ENCODE measurements around the gene SPAG5.

Gene SPAG5

DNA sequence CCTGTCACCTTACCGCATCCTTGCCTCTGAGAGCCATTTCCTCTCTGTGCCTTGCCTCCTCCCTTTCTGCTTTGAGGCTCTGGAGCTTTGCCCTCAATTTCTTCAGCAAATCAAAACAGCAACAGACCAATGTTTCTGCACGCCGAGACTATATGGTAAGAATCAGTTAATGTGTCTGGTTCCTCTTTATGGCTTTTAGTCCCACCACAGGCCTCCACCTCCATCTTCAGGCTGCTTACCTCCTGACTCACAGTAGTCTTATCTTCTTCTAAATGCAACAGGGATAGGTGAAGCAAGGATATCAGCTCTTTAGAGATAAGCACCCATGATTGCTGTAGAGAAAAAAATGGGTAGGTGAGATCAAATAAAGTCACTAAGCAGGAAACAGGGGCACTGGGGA lies 13.0 kb downstream of the SPAG5 start:
- TF ChIP-seq, protein P1, sequence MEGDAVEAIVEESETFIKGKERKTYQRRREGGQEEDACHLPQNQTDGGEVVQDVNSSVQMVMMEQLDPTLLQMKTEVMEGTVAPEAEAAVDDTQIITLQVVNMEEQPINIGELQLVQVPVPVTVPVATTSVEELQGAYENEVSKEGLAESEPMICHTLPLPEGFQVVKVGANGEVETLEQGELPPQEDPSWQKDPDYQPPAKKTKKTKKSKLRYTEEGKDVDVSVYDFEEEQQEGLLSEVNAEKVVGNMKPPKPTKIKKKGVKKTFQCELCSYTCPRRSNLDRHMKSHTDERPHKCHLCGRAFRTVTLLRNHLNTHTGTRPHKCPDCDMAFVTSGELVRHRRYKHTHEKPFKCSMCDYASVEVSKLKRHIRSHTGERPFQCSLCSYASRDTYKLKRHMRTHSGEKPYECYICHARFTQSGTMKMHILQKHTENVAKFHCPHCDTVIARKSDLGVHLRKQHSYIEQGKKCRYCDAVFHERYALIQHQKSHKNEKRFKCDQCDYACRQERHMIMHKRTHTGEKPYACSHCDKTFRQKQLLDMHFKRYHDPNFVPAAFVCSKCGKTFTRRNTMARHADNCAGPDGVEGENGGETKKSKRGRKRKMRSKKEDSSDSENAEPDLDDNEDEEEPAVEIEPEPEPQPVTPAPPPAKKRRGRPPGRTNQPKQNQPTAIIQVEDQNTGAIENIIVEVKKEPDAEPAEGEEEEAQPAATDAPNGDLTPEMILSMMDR (IDR thresholded peaks at IDR 0.05; ENCODE audit: low read depth, low read length, missing control alignments), result no peak
- no peak for DNase-seq (ENCODE audit: extremely low read depth, low read depth)
- H3K4me3 ChIP-seq (replicated peaks; ENCODE audit: low read depth, low read length), result no peak overlapping the region

DNA sequence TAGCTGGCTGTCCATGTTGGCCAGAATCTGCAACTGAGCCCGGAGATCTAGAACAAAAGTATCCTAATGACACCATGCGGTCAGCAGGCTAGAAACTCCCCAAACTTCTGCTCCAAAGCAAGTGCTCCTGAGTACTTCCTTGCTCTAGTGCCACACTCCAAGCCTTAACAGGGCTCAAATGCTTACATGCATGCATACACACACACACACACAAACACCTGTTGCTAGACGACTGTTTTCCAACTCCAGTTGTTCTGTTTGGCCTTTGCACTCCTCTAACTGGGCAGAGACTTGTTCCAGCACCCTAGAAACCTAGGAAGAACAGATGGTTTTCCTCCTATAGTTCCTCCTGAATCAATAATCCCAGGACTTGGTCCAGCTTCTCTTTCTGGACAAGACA lies 14.4 kb downstream of the SPAG5 start:
- no peak overlapping the region for H3K4me3 ChIP-seq (replicated peaks; ENCODE audit: low read depth, low read length)
- DNase-seq (ENCODE audit: extremely low read depth, low read depth), result no peak
- TF ChIP-seq, protein P1 (IDR thresholded peaks at IDR 0.05; ENCODE audit: low read depth, low read length, missing control alignments), result no peak

DNA sequence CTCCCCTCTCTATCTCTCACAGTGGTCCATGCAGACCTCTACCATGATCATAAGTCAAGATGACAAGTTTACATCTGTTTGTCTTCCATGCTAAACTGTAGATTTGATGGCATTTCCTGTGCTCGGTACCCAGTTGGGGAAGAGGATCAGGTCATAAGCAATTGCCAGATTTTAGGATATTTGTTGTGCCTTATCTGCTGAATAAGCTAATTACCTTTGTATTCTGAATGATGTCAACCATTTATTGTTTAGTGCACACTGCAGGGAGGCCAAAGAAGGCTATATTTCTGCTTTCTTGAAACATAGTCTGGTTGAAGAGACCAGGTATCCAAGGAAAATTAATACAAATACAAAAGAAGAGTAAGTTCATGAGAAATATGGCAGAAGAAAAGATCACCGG lies 16.3 kb downstream of the SPAG5 start:
- H3K4me3 ChIP-seq (replicated peaks; ENCODE audit: low read depth, low read length), result no peak overlapping the region
- TF ChIP-seq, protein P1 (IDR thresholded peaks at IDR 0.05; ENCODE audit: low read depth, low read length, missing control alignments), result no peak
- DNase-seq (ENCODE audit: extremely low read depth, low read depth), result no peak

DNA sequence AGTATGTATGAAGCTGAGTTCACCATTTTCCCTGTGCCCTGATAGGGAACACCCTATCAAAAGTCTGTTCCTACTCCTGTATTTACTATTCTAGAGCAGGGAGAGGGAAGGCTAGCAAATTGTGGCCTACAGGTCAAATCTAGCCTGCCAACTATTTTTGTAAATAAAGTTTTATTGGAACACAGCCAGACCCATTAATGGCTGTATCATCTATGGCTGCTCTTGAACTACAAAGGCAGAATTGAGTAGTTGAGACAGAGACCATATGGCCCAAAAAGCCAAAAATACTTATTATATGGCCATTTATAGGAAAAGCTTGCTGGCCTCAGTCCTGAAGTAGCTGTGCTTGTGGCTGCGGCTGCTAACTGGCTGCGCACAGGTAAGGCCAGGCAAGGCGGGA lies 17.9 kb downstream of the SPAG5 start:
- no peak for DNase-seq (ENCODE audit: extremely low read depth, low read depth)
- TF ChIP-seq, protein P1 (IDR thresholded peaks at IDR 0.05; ENCODE audit: low read depth, low read length, missing control alignments), result no peak
- H3K4me3 ChIP-seq (replicated peaks; ENCODE audit: low read depth, low read length), result no peak overlapping the region

DNA sequence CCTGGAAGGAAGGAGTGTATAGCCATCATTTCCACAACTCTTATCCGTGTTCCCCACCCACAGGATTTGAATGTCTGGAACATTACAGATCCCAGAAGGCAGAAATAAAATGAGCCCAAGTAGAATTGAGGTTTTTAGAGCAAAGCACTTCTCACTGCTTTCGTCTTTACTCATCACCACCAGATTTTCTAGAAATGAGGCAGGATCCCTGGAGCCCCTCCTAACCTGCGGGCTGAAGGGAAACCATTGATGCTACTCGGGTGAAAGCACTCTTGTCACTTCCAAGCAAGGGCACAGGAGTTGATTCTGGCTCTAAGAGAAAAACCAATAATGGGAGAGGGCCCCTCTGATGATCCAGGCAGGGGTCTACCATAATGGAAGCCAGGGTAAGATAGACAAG lies 19.3 kb downstream of the SPAG5 start:
- no peak overlapping the region for H3K4me3 ChIP-seq (replicated peaks; ENCODE audit: low read depth, low read length)
- no peak for DNase-seq (ENCODE audit: extremely low read depth, low read depth)
- TF ChIP-seq, protein P1 (IDR thresholded peaks at IDR 0.05; ENCODE audit: low read depth, low read length, missing control alignments), result no peak

DNA sequence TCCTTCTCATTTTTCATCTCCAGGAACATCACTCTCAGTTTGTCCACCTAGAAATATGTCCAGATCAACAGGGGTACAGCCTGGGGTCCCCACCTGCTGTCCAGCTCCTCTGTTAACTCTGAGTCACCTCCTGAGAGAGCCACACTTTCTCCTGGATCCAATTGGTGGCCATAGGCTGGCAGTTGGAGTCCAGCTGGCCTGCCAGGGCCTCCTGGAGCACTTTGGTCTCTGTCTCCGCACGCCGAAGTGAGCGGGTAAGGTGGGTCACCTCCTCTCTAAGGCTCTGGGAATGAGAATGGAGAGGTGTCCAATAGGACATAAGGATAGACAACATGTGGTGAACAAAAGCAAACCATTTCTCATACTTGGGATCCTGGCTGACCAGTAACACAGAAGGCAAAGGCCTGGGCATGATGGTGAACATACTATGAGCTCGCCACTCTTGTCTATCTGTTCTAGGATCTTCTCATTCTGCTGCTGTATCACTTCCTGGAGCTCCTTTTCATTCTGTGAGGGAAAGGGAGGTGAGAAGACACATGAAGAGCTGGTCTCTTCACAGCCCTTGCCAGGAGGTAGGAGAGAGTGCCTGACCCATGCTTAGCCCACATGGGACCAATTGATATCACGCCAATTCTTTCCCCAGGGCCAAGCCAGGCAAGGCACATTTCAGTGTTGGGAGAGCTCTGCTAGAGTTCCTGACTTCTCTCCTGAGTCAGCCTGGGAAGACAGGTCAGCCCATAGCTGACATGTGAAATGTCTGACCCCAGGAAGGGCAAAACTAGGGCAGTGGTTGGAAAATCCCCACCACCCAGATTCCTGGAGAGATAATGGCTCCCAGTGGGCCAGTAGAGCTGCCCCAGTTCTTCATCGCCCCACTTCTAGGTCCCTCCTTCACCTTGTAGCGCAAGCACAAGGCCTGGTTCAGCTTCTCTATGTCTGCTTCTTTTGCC lies 20.3 kb downstream of the SPAG5 start:
- DNase-seq (ENCODE audit: extremely low read depth, low read depth), result no peak
- TF ChIP-seq, protein P1 (IDR thresholded peaks at IDR 0.05; ENCODE audit: low read depth, low read length, missing control alignments), result no peak
- H3K4me3 ChIP-seq (replicated peaks; ENCODE audit: low read depth, low read length), result no peak overlapping the region
